HG03442 (cell line): ENCODE data around the gene ITGAV.
"Not testable (repeated sequence)": the region's sequence is repeated elsewhere in the genome, so short reads cannot be mapped to it uniquely, and the experiment has no call there.

Experiments
- ATAC-seq: cut with Tn5 transposase; IDR thresholded peaks from one replicate; pipeline ENCODE4 v1.9.1; 2021; ENCODE audit warnings: mild to moderate bottlenecking, moderate library complexity; ENCODE audit not compliant: unreplicated experiment

The ITGAV gene

GRCh38 chr2:186589612-186590349 is at the start of gene ITGAV:
Gene ITGAV (plus strand): TSS chr2:186590056. CDS start chr2:186590339, 283 bp downstream.
- peak; percentile 95 for ATAC-seq

GRCh38 chr2:186540941-186541340 is 48.9 kb upstream of the ITGAV start:
- ATAC-seq: no peak

DNA sequence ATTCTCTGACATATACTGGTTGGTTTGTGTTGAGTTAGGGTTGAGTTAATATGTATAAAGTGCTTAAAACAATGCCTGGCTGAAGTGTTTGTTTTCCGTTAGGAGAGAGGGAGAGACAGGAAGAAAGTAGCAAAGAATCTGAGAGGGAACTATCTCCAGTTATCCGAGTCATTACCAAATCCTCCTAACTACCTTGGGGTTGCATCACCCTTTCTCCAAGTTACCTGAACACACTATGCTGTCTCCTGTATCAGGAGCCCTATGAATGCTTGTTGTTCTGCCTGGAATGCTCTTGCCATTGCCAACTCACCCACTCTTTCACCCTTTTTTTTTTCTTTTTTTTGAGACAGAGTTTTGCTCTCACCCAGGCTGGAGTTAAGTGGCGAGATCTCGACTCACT is 47.9 kb upstream of the ITGAV start:
- ATAC-seq: no peak

- ATAC-seq: no peak
Measured at GRCh38 chr2:186543561-186544131, 46.2 kb upstream of the ITGAV start.

DNA sequence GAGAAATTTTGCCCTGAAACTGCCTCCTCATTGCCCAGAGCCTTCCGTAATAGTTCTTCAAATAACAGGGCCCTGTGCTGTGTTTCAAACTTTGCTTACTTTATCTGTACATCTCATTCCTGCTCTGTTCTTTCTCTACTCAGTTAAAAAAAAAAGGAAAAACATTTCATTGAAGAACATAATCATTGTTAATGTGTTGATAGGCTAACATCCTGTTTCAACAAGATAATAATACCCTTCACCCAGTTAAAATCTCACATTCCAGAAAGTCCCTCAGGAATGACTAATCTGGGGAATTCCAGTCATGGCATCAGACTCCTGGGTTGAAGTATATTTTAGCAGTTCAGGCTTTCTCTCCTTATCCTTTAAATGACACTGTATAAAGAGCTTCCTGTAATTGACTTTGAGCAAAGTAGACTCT is 45.6 kb upstream of the ITGAV start:
- no peak for ATAC-seq

DNA sequence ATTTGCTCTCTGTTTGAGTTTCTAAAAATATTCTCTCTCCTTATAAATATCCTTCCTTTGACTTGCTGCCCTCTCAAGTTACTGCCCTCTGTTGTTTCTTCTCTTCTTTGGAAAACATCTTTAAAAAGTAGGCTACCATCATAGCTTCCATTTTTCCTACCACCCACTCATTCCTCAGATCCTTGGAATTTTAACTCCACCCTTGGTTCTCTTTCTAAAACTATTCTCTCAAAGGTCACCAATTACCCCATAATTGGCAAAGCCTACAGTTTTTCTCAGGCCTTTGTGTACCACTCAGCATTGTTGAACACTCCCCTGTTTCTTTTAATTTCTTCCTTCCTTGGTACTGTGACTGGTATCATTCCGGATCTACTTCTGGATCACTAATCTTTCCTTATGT is 43.0 kb upstream of the ITGAV start:
- no peak for ATAC-seq

DNA sequence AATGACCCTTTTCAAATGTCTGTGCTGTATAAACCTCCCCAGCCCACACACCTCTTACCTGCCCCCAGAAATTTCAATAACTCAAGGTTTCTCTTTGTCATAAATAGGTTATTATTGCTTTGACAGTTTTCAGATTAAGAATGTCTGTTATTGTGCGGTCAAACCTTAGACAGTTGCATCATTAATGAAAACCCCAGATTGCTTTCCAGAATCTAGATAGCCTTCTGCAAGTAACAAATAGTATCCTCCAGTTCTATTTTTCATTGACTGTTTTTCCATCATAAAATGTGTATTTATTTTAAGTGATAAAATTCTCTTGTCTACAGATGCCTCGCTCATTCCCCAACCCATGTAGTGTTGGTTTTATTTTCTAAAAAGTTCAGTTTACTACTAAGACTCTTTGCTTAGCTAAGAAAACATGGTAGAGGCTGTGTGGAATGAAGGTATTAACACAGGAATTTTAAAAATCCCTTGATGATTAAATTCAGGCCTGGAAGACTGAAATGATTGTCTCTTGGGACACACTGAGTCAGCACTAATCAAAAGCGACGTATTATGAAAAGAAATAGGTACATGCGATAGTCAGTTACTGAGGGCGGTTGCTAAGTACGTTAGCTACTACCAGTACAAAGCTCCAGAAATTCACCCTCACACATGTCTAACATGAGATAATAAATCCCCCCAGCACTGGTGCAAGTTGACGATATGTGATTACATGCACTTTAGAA is 38.4 kb upstream of the ITGAV start:
- ATAC-seq: no peak

DNA sequence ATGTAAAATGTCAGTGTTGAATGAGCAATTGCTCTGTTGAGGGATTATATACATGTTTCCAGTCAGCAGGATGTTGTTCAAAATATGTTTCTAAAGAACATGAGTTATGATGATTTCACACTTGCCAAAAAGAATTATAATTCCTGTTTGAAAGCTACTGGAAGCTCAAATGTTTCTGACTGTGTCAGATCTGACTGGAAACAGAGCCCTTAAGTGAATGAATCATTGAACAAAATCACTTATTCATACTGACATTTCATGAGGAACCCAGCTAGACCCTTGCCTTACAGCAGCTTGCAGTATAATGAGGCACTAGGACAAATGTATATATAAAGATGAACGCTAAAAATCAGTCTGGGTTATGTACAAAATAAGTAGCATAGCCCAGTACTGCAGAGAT is 35.4 kb upstream of the ITGAV start:
- ATAC-seq: no peak

GRCh38 chr2:186554850-186555671 is 34.8 kb upstream of the ITGAV start:
- no peak for ATAC-seq

- ATAC-seq: no peak
Measured at GRCh38 chr2:186558512-186559276, 31.2 kb upstream of the ITGAV start.

DNA sequence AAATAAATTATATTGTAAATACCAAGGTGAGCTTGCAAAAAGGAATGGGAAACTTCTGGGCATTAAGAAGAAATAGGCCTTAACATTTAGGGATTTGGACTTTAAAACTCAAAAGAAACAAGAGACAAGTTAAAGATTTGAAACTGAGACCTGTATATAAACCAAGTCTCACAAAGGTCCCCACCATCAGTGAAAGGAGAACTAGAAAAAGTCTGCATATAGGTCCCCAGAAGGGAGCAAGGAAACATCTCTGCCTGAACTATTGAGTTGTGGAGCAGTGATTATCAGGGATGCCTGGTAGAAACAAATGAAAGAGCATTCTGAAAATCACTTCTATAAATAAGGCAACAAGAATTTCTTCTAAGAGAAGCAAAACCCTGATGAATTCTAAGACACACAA is 30.5 kb upstream of the ITGAV start:
- peak; percentile 37 for ATAC-seq

DNA sequence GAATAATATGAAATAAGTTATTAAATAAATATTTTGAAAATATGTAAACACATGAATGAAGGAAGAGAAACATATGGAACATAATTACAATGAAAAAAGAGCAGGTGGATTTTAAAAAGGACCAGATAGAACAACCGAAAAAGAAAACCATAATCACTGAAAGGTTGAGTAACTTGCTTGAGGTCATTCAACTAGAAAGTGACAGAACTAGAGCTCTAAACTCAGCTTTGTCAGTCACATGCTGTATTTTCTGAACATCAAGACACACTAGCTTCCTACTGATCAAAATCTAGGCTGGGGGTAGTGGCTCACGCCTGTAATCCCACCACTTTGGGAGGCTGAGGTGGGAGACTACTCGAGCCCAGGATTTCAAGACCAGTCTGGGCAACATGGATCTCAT is 30.0 kb upstream of the ITGAV start:
- peak; percentile 90 for ATAC-seq

GRCh38 chr2:186560254-186560653 is 29.6 kb upstream of the ITGAV start:
- ATAC-seq: no peak

GRCh38 chr2:186561467-186562208 is 28.2 kb upstream of the ITGAV start:
- ATAC-seq: no peak

GRCh38 chr2:186562209-186562578 is 27.7 kb upstream of the ITGAV start:
- ATAC-seq: no peak

DNA sequence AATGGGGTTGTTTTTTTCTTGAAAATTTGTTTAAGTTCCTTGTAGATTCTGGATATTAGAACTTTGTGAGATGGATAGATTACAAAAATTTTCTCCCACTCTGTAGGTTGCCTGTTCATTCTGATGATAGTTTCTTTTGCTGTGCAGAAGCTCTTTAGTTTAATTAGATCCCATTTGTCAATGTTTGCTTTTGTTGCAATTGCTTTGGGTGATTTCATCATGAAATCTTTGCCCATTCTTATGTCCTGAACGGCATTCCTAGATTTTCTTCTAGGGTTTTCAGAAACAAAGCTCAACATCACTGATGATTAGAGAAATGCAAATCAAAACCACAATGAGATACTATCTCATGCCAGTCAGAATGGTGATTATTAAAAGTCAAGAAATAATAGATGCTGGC is 21.3 kb upstream of the ITGAV start:
- not testable (repeated sequence) for ATAC-seq

DNA sequence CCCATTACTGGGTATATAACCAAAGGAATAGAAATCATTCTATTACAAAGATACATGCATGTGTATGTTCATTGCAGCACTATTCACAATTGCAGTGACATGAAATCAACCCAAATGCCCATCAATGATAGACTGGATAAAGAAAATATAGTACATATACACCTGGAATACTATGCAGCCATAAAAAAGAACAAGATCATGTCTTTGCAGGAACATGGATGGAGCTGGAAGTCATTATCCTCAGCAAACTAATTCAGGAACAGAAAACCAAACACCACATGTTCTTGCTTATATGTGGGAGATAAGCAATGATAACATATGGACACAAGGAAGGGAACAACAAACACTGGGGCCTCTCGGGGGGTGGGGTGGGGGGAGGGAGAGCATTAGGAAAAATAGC is 20.7 kb upstream of the ITGAV start:
- not testable (repeated sequence) for ATAC-seq

DNA sequence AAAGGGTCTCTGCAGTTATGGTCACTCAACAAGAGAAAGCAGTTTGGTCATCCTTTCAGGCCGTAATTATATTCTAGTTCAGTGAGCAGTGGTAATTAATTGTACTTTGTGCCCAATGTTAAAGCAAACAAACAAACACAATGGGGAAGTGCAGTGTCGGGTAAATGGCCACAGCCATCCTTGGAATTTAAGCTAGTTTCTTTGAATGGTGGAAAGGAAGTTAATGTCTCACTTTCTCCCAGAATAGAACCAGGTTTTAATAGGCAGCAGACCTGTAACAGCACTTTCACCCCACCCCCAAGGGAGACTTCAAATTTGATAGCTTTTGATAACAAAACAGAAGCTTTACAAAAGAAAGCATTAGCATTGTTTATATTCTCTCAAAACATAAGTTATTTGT is 20.0 kb upstream of the ITGAV start:
- no peak for ATAC-seq

DNA sequence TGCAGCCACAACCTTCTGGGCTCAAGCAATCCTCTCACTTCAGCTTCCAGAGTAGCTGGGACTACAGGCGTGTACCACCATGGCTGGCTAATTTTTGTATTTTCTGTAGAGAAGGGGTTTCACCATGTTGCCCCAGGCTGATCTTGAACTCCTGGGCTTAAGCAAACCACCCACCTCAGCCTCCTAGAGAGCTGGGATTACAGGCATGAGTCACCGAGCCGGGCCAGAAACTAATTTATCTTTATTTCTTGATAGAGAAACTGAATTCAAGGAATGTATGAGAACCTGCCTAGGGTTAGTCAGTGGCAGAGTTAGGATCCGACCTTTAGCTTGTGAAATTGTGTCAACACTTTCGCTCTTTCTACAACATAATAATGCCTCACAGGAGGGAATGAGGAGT is 19.3 kb upstream of the ITGAV start:
- no peak for ATAC-seq

DNA sequence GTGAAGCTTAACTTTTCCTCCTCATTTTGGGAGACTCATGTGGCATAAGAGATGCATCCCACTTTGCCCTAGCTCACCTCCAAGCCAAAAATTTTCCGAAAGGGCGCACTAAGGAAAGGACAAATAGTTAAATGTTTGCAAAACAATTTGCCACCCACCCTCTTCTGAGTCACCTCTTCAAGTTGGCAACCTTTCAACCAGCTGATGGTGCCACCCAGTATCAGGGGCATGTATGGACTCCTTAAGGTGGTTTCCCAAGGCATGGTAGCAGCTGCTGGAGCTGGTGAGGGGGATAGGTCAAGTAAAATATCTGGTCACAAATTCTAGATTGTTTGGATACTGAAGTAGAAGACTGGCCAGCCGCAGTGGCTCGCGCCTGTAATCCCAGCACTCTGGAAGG is 17.2 kb upstream of the ITGAV start:
- ATAC-seq: no peak
